ENCODE results near the gene ZBTB7C.

- TF ChIP-seq BCL11A (IDR thresholded peaks at IDR 0.05; ENCODE audit: low read depth in 2 of 2, low read length in 2 of 2) (no peak), CTCF (IDR thresholded peaks at IDR 0.05; ENCODE audit: control extremely low read depth in 1 of 3, insufficient read depth in 1 of 3, low read depth in 1 of 3, low read length in 3 of 3) (no peak), RFX5 (IDR thresholded peaks at IDR 0.05; ENCODE audit: borderline replicate concordance, low read depth, low read length) (no peak), SIN3A (conservative IDR thresholded peaks at IDR 0.05 in 1 of 2, IDR thresholded peaks at IDR 0.05 in 1 of 2; ENCODE audit: low read depth in 1 of 2, low read length in 2 of 2) (no peak), JUND (IDR thresholded peaks at IDR 0.05; ENCODE audit: low read length) (no peak), CHD2 (IDR thresholded peaks at IDR 0.05; ENCODE audit: low read length) (no peak), POLR2A (IDR thresholded peaks at IDR 0.05; ENCODE audit: control extremely low read depth in 1 of 2, low read depth in 2 of 2, low read length in 2 of 2) (no peak), EP300 (IDR thresholded peaks at IDR 0.05; ENCODE audit: borderline replicate concordance in 1 of 2, low read depth in 2 of 2, low read length in 2 of 2) (no peak), GABPA (IDR thresholded peaks at IDR 0.05; ENCODE audit: borderline replicate concordance, insufficient read depth, low read length) (no peak), CREB1 (IDR thresholded peaks at IDR 0.05) (no peak), SP1 (IDR thresholded peaks at IDR 0.05; ENCODE audit: low read depth, low read length) (no peak), USF2 (IDR thresholded peaks at IDR 0.05; ENCODE audit: low read length) (no peak)
These were observed 158.7 kb downstream of the ZBTB7C start for GRCh38 chr18:48250362-48250907.
